GM08714 (cell line): ENCODE results near the gene PRCP.
"Not testable (repeated sequence)": the region's sequence is repeated elsewhere in the genome, so short reads cannot be mapped to it uniquely, and the experiment has no call there.

Experiments
- H3K4me3 ChIP-seq: fragments of 200-500 bp; sonication (Bioruptor generic); 2 replicates; pipeline ENCODE4 v1.5.1; 2014; ENCODE audit warnings: mild to moderate bottlenecking, low read length, inconsistent platforms
- ZNF274 ChIP-seq: IDR thresholded peaks from 2 replicates; pipeline ENCODE4 v1.6.1; 2012; ENCODE audit warnings: mild to moderate bottlenecking, low read depth, low read length

PRCP gene

GRCh38 chr11:82924522-82925224 is 24.4 kb upstream of the PRCP start:
- H3K4me3 ChIP-seq = no peak overlapping the region
- no peak for TF ChIP-seq ZNF274

GRCh38 chr11:82922396-82923173 is 22.4 kb upstream of the PRCP start:
- H3K4me3 ChIP-seq = not testable (repeated sequence)

- not testable (repeated sequence) for H3K4me3 ChIP-seq
These were observed 20.0 kb upstream of the PRCP start for GRCh38 chr11:82920227-82920626.

- not testable (repeated sequence) for H3K4me3 ChIP-seq
These were observed 19.6 kb upstream of the PRCP start for GRCh38 chr11:82919786-82920185.

GRCh38 chr11:82909015-82909640 is 8.9 kb upstream of the PRCP start:
- no peak overlapping the region for H3K4me3 ChIP-seq
- no peak for TF ChIP-seq ZNF274

- TF ChIP-seq ZNF274 = no peak
- H3K4me3 ChIP-seq = no peak overlapping the region
These were observed 8.1 kb upstream of the PRCP start for GRCh38 chr11:82908311-82908710.

- TF ChIP-seq ZNF274 = no peak
- no peak overlapping the region for H3K4me3 ChIP-seq
These were observed 7.1 kb upstream of the PRCP start for GRCh38 chr11:82907371-82907770.

GRCh38 chr11:82906931-82907330 is 6.7 kb upstream of the PRCP start:
- H3K4me3 ChIP-seq = no peak overlapping the region
- no peak for TF ChIP-seq ZNF274

GRCh38 chr11:82906236-82906635 is 6.0 kb upstream of the PRCP start:
- no peak overlapping the region for H3K4me3 ChIP-seq
- no peak for TF ChIP-seq ZNF274

GRCh38 chr11:82903843-82904586 is 3.8 kb upstream of the PRCP start:
- TF ChIP-seq ZNF274 = no peak
- no peak overlapping the region for H3K4me3 ChIP-seq

GRCh38 chr11:82902880-82903279 is 2.6 kb upstream of the PRCP start:
- H3K4me3 ChIP-seq = no peak overlapping the region
- no peak for TF ChIP-seq ZNF274

- peak overlapping the region; percentile 66 for H3K4me3 ChIP-seq
- no peak for TF ChIP-seq ZNF274
These were observed 1.8 kb upstream of the PRCP start for GRCh38 chr11:82901922-82902485.

- TF ChIP-seq ZNF274 = no peak
- H3K4me3 ChIP-seq = peak within 1 kb of the TSS; percentile 66
These were observed 1.1 kb upstream of the PRCP start, which contains the start of gene DDIAS for GRCh38 chr11:82901165-82901921. Gene DDIAS, plus strand, starts transcription at chr11:82901736. Its CDS starts 13,003 bp downstream, at chr11:82914739.

- TF ChIP-seq ZNF274 = no peak
- H3K4me3 ChIP-seq = peak overlapping the region; percentile 63
These were observed 313 bp downstream of the PRCP start for GRCh38 chr11:82899957-82900276.
